Stimulated activated CD8-positive, alpha-beta memory T cell treated with anti-CD3 and anti-CD28 coated beads, Interleukin-7, amount 100 ng/mL, for 4 hours (primary cell): ENCODE results near the gene PLB1.

Experiments used
- DNase-seq, 2 donors: peaks; one replicate each; pipeline ENCODE4 v3.0.0-alpha.2; 2020; ENCODE audit warnings: low read depth in 2 of 2

Gene PLB1

DNA sequence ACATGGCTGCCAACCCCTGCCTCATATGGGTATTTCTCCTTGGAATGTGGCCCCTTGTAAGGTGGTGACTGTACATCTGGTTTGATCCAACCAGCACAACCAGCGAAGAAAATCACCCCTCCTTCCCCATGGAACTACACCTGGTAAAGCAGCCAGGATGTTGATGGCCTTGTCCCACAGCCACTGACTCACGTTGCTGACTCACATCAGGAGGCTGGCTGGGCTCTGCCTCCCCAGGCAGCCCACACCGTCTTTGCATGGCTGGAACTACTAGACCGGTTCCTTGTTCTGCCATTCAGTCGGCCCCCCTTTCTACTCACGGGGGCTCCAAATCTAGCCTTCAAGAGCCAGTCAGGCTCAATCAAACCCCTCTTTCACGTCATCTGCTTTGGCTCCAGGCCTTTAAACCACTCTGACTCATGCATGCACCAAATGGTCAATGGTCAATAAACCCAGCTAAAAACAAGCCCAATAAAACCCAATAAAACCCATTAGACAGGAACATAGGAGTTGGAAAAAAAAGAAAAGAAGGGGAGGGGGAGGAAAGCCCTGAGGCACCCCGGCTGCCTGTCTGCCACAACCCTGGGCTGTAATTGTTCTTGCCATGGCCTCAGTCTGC, 114.8 kb downstream of the PLB1 start:
- DNase-seq, result peak in 1 of 2 donors; percentile 43

DNA sequence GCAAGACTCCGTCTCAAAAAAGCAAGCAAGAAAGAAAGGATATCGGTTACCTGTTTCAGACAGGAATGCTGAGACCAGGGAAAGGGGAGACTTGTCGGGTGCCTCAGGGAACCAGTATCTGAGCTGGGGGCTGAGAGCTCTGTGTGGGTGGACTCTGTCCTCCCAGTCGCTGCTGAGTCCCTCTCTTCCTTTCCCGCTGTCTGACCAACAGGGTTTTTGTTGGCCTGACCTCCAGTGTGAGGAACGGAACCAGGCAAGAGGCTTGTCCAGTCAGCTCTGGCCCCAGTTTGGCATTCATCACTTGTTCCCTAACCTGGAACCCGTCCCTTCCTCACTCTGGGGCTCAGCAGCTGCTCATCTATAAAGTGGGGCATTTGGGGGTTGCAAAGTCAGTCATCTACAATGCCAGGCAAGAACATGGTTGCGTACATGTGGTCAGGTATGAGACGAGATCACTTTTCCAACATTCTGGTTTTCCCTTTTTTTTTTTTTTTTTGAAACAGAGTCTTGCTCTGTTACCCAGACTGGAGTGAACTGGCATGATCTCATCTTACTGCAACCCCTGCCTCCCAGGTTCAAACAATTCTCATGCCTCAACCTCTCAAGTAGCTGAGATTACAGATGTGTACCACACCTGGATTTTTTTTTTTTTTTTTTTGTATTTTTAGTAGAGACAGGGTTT, 116.4 kb downstream of the PLB1 start:
- no peak for DNase-seq

DNA sequence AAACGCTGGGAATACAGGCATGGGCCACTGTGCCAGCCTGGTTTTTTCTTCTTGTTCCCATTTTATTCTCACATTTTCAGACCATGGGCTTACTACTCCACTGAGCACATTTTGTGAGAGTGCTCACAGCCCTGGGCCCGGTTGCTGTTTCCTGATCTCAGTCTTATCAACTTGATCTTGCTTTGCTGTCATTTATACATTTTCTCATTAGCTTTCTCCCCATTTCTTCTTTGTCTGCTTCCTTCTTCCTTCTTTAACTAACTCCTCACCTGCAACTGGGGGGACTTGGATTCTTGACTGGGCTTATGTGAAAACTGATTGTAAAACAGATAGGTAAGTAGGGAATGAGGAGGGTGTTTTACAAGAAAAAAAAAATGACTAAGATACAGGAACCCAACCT, 117.3 kb downstream of the PLB1 start:
- no peak for DNase-seq

DNA sequence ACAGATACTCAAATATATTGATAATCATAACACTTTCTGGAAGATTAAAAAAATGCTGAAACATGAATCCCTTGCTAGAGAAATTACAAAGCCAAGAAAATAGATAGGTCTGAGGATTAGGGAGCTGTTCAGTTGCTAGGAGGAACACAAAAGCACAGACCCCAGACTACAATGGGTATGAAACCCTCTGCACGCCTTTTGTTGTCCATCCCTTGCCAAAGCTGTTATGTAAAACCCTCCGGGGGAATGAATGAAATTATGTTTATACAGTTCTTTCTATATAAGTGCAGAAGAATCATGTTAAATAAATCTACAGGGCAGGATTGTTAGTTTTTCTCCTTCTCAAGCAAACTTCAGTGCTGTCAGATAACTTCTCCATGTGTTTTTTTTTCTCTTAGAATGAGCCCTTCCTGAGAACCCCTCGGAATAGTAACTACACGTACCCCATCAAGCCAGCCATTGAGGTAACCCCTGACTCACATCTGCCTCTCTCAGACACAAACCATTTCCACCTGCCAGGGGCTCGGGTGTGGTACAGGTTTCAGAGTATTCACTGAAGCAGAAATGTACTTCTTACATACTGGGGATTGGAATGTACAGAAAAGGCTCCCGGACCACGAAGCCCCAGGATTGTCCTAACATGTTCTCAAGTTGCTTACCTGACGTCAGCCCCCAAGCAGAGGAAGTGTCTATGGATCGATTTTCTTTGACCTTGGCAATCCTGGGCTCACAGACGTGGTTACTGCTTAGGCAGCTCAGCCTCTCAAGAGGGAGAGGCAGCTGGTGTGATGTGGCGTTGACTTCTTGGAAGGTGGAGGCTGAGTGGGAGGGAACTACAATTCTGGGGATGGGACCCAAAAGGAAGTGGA, 118.0 kb downstream of the PLB1 start:
- DNase-seq, result peak; percentile 44 to 57

DNA sequence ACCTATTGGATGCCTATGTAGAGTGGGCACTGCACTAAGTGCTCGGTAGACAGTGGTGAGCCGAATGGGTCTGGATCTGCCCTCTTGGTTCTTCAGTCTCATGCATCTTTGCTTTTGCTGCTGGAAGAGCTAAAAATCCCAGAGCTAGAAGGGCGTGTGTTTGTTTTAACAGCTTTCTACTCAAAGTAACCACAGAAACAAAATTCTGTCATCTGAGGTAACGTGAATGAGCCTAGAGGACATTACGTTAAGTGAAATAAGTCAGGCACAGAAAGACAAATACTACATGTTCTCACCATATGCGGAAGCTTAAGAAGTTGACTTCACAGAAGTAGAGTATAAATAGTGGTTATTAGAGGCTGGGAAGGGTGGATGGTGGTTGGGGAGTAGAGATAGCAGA, 119.8 kb downstream of the PLB1 start:
- no peak for DNase-seq

DNA sequence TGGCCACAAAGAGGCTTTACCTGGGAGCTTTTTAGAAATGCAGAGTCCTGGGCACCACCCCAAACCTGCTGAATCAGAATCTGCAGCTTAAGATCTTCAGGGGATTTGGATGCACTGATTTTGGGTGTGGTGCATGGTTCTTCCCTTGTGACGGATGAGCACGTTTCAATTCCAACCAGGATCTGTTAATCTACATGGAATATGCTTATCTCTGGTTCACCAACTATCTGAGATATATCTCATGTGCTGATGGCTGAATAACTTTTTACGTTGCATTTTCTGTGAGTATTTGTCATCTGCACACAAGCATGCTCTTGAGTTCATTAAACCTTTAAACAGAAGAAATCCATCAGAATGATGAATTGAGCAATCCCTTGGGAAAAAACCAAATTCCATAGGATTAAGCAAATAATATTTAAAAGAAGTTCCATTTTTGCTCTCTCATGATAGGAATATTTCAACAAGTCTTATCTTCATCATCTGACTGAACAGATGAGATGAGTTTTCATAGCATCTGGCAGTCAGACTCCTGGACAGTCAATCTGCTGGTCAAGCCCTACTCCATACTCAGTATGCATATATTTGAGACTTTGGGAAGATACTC, 120.6 kb downstream of the PLB1 start:
- no peak for DNase-seq

DNA sequence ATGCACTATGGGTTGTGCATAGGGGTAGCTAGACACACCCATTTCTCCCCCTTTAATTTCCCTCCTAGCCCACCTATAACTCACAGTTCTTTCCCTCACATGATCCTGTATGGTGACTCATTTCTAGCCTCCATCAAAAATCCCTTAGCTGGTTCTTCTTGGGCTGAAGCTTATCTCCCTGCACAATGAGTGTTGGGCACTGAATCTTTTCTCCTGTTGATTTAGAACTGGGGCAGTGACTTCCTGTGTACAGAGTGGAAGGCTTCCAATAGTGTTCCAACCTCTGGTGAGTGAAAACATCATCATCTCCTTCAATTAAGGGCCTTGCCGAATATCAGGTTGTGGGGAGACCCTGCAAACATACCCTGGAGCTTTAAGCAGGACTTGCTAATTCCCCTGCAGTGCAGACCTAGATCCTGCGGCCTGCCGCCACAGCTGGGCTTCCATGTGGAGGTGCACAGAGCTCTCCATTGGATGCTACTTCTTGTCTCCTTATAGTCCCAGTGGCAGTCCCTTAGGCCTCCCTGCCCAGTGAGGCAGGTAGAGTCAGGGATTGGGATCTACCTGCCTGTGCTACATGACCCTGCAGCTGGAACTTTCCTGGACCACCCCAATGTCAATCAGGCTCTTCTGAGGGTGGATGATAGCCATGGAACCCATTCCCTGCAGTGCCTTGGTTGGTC, 121.8 kb downstream of the PLB1 start:
- no peak for DNase-seq

DNA sequence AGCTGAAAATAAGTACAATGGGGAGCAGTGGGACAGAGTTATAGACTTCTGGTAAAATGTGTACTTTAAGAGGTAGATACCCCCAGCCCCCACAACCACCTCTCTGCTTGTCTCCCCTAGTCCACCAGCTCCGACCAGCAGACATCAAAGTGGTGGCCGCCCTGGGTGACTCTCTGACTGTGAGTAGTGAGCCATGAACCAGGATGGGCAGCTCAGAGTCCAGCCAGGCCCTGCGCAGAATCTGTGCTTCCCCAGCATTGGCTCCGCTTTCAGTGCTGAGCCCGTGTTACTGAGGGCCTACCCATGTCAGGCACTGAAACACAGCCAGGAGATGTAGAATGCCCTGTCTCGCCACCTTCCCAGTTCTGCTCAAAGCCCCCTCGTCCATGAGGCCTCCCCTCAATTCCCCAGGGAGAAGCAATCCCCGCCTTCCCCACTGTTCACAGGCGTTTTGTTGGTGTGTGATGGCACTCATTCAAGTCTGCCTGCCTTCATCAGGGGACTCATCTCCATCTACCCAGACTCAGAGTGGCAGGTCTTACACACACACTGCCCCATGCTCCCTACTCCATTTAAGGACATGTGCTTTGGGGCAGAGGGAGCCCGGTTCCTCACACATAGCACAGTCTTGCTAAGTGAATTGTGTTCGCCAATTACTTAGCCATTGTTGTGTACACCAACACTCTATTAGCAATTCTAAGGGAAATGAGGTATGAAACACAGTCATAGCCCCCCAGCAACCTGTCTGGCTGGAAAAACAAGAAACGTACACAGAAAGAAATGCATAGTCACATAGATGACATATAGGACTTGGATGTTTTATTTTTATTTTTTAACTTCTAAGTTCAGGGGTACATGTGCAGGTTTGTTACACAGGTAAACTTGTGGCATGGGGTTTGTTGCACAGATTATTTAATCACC, 122.6 kb downstream of the PLB1 start:
- no peak for DNase-seq

DNA sequence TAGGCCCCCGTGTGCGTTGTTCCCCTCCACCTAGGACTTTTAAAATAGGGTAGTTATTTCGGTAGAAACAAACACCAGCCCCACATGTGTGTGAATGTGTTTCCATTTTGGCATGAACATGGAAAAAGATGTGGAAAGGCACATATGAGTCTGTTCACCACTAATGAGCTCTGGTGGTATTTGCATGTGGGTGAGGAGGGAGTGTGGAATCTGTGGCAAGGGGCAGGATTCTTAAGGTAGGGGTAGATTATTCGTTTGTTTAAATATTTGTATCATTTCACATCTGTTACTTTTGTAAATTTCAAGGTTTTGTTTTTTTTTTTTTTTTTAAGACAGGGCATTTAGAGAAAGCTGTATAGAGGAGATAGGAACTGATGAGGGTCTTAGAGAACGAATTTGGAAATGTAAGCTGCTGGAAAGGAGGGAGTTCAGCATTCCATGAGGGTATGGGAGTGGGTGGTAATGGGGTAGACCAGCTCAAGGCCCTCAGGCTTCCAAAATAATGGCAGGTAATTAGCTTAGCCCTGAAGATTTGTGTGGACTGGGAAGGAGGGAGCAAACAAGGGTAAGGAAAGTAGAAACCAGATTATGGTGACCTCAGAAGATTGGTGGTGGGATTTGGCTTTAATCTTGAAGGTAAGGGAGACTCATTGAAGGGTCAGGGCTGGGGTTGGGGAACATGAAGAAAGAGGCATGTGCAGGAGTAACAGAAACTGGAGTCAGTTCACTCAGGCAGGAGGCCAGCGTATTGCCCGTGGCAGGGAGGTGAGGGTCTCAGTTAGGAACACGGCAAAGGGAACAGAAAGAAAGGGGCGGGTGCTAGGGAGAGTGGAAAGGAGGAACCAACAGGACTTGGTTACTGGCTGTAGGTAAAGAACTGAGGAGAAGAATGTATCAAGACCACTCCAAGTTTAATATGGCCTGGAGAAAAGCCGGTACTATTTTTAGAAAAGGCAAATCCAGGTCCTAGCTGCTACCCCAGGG, 123.6 kb downstream of the PLB1 start:
- no peak for DNase-seq

DNA sequence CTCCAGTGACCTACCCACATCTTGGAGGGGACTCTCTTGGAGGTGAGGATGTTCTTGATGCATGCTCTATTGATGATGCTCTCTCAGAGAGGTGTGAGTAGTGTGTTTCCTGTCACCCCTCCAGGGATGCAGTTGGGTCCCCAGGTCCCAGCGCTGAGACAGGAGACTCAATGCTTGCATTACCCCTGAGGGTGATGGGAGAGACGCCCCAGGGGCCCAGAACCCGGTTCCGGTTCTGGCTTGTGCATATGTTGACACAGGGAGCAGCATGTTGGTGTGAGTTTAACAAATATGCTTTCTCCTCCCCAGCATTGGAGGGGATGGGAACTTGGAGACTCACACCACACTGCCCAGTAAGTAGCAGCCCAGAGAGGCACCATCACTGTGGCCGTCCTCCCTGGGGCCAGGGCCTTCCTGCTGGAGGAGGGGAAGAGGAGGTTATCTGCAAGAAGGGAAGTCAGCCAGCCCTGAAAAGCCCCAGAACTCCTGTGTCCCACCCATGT, 124.5 kb downstream of the PLB1 start:
- no peak for DNase-seq

DNA sequence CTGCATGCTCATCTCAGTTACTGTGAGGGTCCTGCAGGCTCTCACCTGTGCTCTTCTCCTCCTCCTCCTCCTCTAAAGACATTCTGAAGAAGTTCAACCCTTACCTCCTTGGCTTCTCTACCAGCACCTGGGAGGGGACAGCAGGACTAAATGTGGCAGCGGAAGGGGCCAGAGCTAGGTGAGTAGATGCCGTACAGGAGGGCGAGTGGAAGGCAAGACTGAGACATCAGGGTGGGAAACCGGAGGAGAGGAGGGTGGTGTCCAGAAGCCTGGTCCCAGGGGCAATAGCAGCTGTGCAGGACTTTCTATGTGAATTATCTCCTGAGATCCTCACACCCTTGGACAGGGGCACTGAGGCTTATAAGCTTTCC, 124.9 kb downstream of the PLB1 start:
- DNase-seq, result no peak

DNA sequence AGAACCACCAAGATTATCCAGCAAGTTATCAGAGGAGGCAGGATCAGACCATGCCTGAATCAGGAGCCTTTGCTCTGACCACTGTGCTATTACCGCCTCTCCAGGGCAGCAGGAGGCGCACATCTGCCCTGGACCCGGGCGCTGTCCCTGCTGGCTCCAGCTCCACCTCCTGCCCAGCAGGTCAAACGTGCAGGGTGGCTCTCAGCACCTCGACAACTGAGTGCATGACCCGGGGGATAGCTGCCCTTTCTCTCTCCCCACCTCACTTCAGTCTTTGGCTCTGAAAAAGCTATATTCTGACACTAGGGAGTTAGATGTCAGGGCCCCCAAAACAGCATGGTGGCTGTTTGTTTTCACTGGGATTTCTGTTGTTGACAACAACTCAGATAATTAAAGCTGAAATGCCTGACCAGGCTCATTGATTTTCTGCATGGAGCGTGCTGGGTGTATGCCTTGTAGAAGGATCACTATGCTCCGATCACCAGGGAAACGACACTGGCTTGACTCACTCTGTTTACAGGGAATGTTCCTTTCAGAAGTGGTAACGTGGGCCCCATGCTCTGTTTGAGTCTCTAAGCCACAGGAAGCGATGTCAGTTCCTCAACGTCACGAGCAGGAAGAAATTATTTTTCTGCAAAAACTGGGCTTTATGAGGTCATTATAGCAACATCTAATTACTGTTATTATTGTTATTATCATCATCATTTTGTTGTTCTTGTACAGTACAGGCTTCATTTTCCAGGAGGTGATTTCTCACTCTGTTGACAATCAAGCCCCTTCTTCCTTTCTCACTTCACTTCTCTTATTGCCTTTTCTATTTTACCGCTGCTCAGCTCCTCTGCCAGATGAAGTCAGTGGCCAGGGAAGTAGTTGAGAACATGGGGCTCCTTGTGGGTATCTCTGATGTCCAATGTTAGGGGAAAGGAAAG, 125.6 kb downstream of the PLB1 start:
- DNase-seq, result peak; percentile 49 to 70

DNA sequence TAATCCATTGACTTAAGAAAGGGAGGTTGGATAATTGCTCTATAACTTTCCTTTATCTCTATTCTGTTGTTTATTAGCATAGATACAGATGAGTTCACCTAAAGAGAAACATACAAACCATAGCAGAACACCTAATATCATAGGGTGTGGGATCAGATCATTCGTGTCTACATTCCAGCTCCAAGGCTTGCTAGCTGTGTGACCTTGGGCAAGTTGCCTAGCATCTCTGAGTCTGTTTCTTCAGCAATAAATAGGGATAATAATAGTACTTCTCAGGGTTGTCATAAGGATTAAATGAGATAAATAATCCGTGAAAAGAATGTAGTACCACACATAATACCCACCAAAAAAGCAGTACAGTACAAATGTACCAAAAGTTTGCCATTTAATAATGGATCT, 126.2 kb downstream of the PLB1 start:
- no peak for DNase-seq

DNA sequence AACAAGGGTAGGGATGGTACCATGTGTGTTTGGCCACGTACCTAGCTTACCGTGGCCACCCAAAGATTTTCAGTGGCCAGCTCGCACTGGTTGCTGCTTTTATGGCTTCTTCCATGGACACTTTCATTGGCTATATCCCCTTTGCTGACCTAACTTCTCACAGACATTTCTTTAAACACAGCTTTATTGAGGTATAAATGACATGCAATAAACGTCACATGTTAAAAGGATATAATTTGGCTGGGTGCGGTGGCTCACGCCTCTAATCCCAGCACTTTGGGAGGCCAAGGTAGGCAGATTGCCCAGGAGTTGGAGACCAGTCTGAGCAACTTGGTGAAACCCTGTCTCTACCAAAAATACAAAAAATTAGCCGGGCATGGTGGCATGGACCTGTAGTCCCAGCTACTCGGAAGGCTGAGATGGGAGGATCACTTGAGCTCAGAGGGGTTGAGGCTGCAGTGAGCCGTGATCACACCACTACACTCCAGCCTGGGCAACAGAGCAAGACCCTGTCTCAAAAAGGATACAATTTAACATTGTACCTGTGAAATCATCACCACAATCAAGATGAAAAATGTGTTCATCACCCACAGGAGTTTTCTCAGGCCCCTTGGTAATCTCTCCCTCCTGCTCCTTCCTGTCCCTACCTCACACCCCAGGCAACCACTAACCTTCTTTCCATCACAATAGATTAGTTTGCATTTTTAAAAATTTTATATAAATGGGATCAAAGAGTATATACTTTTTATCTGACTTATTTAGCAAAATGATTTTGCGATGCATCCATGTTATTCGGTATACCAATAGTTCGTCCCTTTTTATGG, 127.9 kb downstream of the PLB1 start:
- no peak for DNase-seq

DNA sequence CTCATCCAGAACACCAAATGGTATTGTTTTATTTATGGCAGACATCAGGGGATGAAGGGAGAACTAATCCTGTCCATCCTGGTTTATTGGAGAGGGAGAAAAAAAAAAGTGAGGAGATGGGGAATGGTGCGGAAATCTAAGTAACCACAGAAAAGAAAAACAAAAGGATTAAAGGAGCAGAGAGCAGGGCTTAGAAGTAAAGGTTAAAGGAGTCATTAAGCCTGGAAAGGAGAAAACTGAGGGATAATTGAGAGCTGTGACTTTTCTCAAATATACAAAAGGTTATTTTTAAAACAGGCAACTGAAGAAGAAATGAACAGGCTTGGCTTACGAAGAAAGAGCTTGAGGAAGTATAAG, 128.6 kb downstream of the PLB1 start:
- no peak for DNase-seq

DNA sequence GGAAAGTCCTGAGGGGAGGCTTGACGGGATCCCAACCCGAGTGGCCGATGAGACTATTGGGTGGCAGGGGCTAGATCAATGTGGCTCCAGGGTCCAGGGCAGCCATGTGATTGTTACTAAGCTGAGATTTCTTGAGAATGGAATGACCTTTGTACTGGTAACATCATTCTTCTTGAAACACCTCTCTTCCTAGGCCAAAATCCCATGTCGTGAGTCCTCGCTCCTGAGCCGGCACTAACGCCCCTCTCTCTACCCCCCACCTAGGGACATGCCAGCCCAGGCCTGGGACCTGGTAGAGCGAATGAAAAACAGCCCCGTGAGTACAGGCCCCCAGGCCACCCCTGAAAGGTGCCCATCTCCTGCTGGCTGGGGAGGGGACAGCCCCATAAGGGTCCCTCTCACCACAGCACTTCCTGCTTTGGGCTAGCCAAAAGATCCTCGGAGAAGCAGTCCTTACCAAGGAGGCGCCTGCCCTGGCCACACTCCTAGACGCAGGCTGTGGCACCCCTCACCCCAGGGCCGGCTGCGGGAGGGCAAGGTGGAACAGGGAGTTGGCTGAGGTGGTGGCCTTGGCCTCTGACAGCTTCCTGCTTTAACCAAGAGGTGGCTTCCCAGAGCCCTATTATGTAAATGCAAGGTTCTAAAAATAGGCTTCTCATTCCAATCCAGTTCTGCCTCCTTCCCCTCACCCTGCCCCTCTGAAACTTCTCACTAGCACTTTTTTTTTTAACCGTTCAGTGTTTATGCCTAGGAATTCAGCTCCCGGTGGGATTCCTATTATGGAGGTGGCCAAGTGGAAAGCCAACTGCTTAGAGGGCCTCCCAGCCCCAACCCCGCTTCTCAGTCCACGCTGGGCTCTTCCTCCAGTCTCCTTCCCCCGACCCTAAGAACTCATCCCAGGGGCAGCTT, 129.2 kb downstream of the PLB1 start:
- peak; percentile 43 to 47 for DNase-seq
